ENCODE measurements around the gene FAM200B.

DNA sequence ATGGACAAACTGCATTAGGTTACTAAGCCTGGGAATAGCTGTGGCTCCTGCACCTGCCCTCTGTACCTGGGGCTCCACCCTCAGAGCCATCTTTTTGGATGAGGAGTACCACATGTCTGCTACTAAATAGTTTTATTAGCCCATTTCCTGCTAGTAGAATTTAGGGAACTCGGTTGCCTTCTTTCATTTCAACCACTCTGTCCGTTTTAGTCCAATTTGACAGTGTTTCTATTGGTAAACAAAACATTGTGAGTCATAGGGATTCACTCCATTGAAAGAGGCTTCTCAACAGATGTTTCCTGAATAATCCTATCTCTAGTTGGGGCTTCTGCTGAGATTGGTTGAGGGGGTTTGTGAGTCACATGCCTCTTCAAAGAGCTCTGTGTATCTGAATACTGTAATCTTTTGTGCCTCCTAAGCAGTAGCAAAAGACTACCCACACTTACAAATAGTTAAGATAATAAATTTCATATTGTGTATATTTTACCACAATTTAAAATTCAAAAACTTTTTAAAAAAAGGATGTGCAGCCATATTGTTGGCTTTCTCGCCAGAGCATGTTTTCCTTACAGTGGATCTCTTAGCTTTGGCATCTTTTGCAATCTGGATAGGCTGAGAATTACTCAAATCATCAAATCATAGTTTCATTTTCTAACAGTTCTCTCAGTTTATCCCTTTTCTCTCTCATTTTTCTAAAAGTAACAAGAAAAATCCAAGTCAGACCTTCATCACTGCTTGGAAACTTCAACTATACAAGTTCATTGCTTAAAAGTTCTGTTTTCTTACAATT lies 9.9 kb downstream of the FAM200B start:
- TF ChIP-seq GATA2 (IDR thresholded peaks at IDR 0.05; ENCODE audit: insufficient read depth, insufficient read length, low read depth, low read length): no peak
- TF ChIP-seq POLR2A (IDR thresholded peaks at IDR 0.05; ENCODE audit: low read depth, low read length): no peak
- TF ChIP-seq, protein P1, sequence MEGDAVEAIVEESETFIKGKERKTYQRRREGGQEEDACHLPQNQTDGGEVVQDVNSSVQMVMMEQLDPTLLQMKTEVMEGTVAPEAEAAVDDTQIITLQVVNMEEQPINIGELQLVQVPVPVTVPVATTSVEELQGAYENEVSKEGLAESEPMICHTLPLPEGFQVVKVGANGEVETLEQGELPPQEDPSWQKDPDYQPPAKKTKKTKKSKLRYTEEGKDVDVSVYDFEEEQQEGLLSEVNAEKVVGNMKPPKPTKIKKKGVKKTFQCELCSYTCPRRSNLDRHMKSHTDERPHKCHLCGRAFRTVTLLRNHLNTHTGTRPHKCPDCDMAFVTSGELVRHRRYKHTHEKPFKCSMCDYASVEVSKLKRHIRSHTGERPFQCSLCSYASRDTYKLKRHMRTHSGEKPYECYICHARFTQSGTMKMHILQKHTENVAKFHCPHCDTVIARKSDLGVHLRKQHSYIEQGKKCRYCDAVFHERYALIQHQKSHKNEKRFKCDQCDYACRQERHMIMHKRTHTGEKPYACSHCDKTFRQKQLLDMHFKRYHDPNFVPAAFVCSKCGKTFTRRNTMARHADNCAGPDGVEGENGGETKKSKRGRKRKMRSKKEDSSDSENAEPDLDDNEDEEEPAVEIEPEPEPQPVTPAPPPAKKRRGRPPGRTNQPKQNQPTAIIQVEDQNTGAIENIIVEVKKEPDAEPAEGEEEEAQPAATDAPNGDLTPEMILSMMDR (IDR thresholded peaks at IDR 0.05; ENCODE audit: extremely low read depth in 1 of 2, insufficient read depth in 1 of 2, low read depth in 1 of 2, low read length in 2 of 2): no peak
- no peak for TF ChIP-seq EZH2 (IDR thresholded peaks at IDR 0.05; ENCODE audit: borderline replicate concordance, low read depth, low read length, severe bottlenecking)
- TF ChIP-seq POLR2AphosphoS5 (IDR thresholded peaks at IDR 0.05; ENCODE audit: insufficient read depth, low read depth, low read length): no peak
- TF ChIP-seq MYC (IDR thresholded peaks at IDR 0.05; ENCODE audit: low read depth, low read length): no peak
